Body of pancreas (tissue), 4 donors: ENCODE results near the gene ZNF286A.

Source experiments
- POLR2A ChIP-seq, 3 donors: fragments of 450-650 bp; IDR thresholded peaks; one replicate each; pipeline ENCODE4 v1.6.1; 2016; ENCODE audit warnings: antibody characterized with exemption in 3 of 3, mild to moderate bottlenecking in 2 of 3
- TF ChIP-seq, protein P1 (sequence below), 7 experiments: fragments of 450-650 bp in 4 of 7; fragments of 200-600 bp in 3 of 7; sonication (generic) in 3 of 7; IDR thresholded peaks; one replicate each; pipeline ENCODE4 v1.5.1; 2016 to 2019; ENCODE audit warnings: antibody characterized with exemption in 7 of 7

GRCh38 chr17:15742921-15743320 lies 43.4 kb downstream of the ZNF286A start:
- TF ChIP-seq, protein P1, sequence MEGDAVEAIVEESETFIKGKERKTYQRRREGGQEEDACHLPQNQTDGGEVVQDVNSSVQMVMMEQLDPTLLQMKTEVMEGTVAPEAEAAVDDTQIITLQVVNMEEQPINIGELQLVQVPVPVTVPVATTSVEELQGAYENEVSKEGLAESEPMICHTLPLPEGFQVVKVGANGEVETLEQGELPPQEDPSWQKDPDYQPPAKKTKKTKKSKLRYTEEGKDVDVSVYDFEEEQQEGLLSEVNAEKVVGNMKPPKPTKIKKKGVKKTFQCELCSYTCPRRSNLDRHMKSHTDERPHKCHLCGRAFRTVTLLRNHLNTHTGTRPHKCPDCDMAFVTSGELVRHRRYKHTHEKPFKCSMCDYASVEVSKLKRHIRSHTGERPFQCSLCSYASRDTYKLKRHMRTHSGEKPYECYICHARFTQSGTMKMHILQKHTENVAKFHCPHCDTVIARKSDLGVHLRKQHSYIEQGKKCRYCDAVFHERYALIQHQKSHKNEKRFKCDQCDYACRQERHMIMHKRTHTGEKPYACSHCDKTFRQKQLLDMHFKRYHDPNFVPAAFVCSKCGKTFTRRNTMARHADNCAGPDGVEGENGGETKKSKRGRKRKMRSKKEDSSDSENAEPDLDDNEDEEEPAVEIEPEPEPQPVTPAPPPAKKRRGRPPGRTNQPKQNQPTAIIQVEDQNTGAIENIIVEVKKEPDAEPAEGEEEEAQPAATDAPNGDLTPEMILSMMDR (IDR thresholded peaks at IDR 0.05): no peak
- TF ChIP-seq POLR2A (IDR thresholded peaks at IDR 0.05): no peak
